Body of pancreas (tissue), 4 donors: ENCODE data around the gene ANKRD33B.

ENCODE experiments used
- CTCF ChIP-seq, 7 experiments: fragments of 450-650 bp in 4 of 7; fragments of 200-600 bp in 3 of 7; sonication (generic) in 3 of 7; IDR thresholded peaks; one replicate each; pipeline ENCODE4 v1.5.1; 2016 to 2019; ENCODE audit warnings: antibody characterized with exemption in 7 of 7
- POLR2A ChIP-seq, 3 donors: fragments of 450-650 bp; IDR thresholded peaks; one replicate each; pipeline ENCODE4 v1.6.1; 2016; ENCODE audit warnings: antibody characterized with exemption in 3 of 3, mild to moderate bottlenecking in 2 of 3

GRCh38 chr5:10555277-10555684, 8.6 kb upstream of the ANKRD33B start:
- TF ChIP-seq CTCF (IDR thresholded peaks at IDR 0.05) (no peak), POLR2A (IDR thresholded peaks at IDR 0.05) (no peak)
